ENCODE results near the gene PSMB7. TPM values are rescaled to one million over a fixed set of nuclear protein-coding genes. Genes with fewer than 3 reads are reported as not detected.

Gene PSMB7
- total RNA-seq, 1 experiment from 2014 or later = 216 TPM

GRCh38 chr9:124423155-124423554 is 7.9 kb upstream of the PSMB7 start:
- intact Hi-C loops (cut with micrococcal nuclease; ENCODE audit: unreplicated experiment) = no loop called here
- no peak for DNase-seq
- POLR2A ChIA-PET = no interaction called here
- no peaks in the 10 kb centered on the region for H3K9me3 ChIP-seq
- H3K27me3 ChIP-seq (replicated peaks; ENCODE audit: control insufficient read depth, insufficient read depth, low read length) = no peaks in the 10 kb centered on the region; the same call in 1 of the 2 replicates
- Mint-ChIP-seq H3K9me3 (ENCODE audit: unreplicated experiment) (no peaks in the 10 kb centered on the region), H3K27me3 (ENCODE audit: insufficient read depth, unreplicated experiment) (peaks cover 12% of the 10 kb centered on the region), H3K27ac (ENCODE audit: unreplicated experiment) (no peak overlapping the region), H3K36me3 (ENCODE audit: insufficient read depth, unreplicated experiment) (no peaks in the 10 kb centered on the region), H3K4me1 (ENCODE audit: low read depth, unreplicated experiment) (peaks cover 7% of the 10 kb centered on the region), H3K4me3 (ENCODE audit: unreplicated experiment) (no peak overlapping the region)
- no TSS peak for BruUV-seq (replicated peaks)
- H3K4me3 ChIP-seq (ENCODE audit: low read depth, low read length) = no peak overlapping the region
- no peaks in the 10 kb centered on the region for H3K36me3 ChIP-seq (ENCODE audit: control insufficient read depth, insufficient read depth, low read length)
- CTCF ChIA-PET = no interaction called here
- TF ChIP-seq, protein P1, sequence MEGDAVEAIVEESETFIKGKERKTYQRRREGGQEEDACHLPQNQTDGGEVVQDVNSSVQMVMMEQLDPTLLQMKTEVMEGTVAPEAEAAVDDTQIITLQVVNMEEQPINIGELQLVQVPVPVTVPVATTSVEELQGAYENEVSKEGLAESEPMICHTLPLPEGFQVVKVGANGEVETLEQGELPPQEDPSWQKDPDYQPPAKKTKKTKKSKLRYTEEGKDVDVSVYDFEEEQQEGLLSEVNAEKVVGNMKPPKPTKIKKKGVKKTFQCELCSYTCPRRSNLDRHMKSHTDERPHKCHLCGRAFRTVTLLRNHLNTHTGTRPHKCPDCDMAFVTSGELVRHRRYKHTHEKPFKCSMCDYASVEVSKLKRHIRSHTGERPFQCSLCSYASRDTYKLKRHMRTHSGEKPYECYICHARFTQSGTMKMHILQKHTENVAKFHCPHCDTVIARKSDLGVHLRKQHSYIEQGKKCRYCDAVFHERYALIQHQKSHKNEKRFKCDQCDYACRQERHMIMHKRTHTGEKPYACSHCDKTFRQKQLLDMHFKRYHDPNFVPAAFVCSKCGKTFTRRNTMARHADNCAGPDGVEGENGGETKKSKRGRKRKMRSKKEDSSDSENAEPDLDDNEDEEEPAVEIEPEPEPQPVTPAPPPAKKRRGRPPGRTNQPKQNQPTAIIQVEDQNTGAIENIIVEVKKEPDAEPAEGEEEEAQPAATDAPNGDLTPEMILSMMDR (IDR thresholded peaks at IDR 0.05; ENCODE audit: insufficient read depth in 1 of 2, low read depth in 1 of 2, low read length in 1 of 2, severe bottlenecking in 1 of 2, unreplicated experiment in 1 of 2) = no peak
- no peaks in the 10 kb centered on the region for H3K4me1 ChIP-seq

GRCh38 chr9:124420991-124421543 is 5.8 kb upstream of the PSMB7 start:
- TF ChIP-seq, protein P1 (IDR thresholded peaks at IDR 0.05; ENCODE audit: insufficient read depth in 1 of 2, low read depth in 1 of 2, low read length in 1 of 2, severe bottlenecking in 1 of 2, unreplicated experiment in 1 of 2) = no peak
- no peak for DNase-seq
- Mint-ChIP-seq H3K4me3 (ENCODE audit: unreplicated experiment) (no peak overlapping the region), H3K27ac (ENCODE audit: unreplicated experiment) (no peak overlapping the region), H3K4me1 (ENCODE audit: low read depth, unreplicated experiment) (peaks cover 7% of the 10 kb centered on the region), H3K36me3 (ENCODE audit: insufficient read depth, unreplicated experiment) (no peaks in the 10 kb centered on the region), H3K9me3 (ENCODE audit: unreplicated experiment) (no peaks in the 10 kb centered on the region), H3K27me3 (ENCODE audit: insufficient read depth, unreplicated experiment) (peaks cover 8% of the 10 kb centered on the region)
- Histone ChIP-seq H3K27me3 (replicated peaks; ENCODE audit: control insufficient read depth, insufficient read depth, low read length) (no peaks in the 10 kb centered on the region; the same call in 1 of the 2 replicates), H3K36me3 (ENCODE audit: control insufficient read depth, insufficient read depth, low read length) (no peaks in the 10 kb centered on the region), H3K4me1 (no peaks in the 10 kb centered on the region), H3K9me3 (no peaks in the 10 kb centered on the region), H3K4me3 (ENCODE audit: low read depth, low read length) (no peak overlapping the region)
- BruUV-seq (replicated peaks) = no TSS peak
- CTCF ChIA-PET = no interaction called here
- POLR2A ChIA-PET = no interaction called here
- intact Hi-C loops (cut with micrococcal nuclease; ENCODE audit: unreplicated experiment) = no loop called here

DNA sequence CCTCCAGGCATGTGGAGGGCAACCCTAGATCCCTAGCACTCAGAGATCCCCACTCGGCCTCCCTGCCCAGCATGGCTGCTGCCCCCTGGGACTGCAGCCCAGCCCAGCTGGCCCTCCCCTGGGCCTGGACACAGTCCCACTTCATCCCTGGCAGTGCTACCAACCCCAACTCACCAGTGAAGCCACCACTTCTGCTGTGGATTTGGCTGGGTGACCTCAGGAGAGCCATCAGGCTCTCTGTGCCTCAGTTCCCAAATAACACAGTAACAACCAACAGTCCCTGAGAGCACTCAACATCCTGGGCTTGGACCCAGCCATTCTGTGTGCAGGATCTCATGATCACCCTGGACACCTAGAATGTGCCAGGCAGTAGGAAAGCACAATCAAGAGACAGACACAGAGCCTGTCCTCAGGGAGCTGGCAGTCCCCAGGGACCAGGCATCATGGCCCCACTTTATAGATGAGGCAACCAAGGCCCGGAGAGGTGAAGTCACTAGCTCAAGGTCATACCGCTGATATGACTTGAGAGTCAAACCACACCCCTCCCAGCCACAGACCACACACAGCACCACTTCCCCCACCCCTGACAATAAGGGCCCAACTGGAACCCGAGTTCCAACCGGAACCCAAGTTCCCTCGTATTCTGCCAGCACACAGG is 4.7 kb upstream of the PSMB7 start:
- ChIA-PET CTCF (interaction anchor here (0.6 to 1.4 kb wide), 3 partner anchors 57 to 117 kb away, joined by 3 to 8 read pairs (median 5); no protein-coding TSS in a partner anchor), POLR2A (no interaction called here)
- peaks cover 9% of the 10 kb centered on the region for H3K36me3 Mint-ChIP-seq (ENCODE audit: insufficient read depth, unreplicated experiment)
- H3K9me3 Mint-ChIP-seq (ENCODE audit: unreplicated experiment) = no peaks in the 10 kb centered on the region
- DNase-seq = no peak
- H3K4me1 Mint-ChIP-seq (ENCODE audit: low read depth, unreplicated experiment) = peaks cover 7% of the 10 kb centered on the region
- Histone ChIP-seq H3K4me3 (ENCODE audit: low read depth, low read length) (no peak overlapping the region), H3K9me3 (no peaks in the 10 kb centered on the region), H3K36me3 (ENCODE audit: control insufficient read depth, insufficient read depth, low read length) (no peaks in the 10 kb centered on the region), H3K4me1 (no peaks in the 10 kb centered on the region), H3K27me3 (replicated peaks; ENCODE audit: control insufficient read depth, insufficient read depth, low read length) (no peaks in the 10 kb centered on the region; the same call in 1 of the 2 replicates)
- TF ChIP-seq, protein P1 (IDR thresholded peaks at IDR 0.05; ENCODE audit: insufficient read depth in 1 of 2, low read depth in 1 of 2, low read length in 1 of 2, severe bottlenecking in 1 of 2, unreplicated experiment in 1 of 2) = peak in 1 of 2 experiments; percentile 35
- BruUV-seq (replicated peaks) = no TSS peak
- peaks cover 8% of the 10 kb centered on the region for H3K27me3 Mint-ChIP-seq (ENCODE audit: insufficient read depth, unreplicated experiment)
- intact Hi-C loops (cut with micrococcal nuclease; ENCODE audit: unreplicated experiment) = loop anchor here (1.0 kb wide), 2 partner anchors 60 to 116 kb away; no protein-coding TSS in a partner anchor
- no peak overlapping the region for H3K4me3 Mint-ChIP-seq (ENCODE audit: unreplicated experiment)
- H3K27ac Mint-ChIP-seq (ENCODE audit: unreplicated experiment) = no peak overlapping the region
